Hindlimb muscle (tissue), 1 donor: ENCODE results near the gene DNAJA1. TPM values are rescaled to one million over a fixed set of nuclear protein-coding genes. Genes with fewer than 3 reads are reported as not detected.

Experiments
- DNase-seq: peaks from one replicate; pipeline ENCODE4 v3.0.0-alpha.2; 2013
- polyA plus RNA-seq: library from polyadenylated mRNA; unstranded; fragments of 120-200 nt; gene quantifications from one replicate; pipeline ENCODE4 v1.2.1, GENCODE V29; 2013; ENCODE audit not compliant: insufficient read length

Gene DNAJA1
- polyA plus RNA-seq, 1 donor, result 78.0 TPM

GRCh38 chr9:33029231-33029786, 4.2 kb downstream of the DNAJA1 start:
- no peak for DNase-seq

DNA sequence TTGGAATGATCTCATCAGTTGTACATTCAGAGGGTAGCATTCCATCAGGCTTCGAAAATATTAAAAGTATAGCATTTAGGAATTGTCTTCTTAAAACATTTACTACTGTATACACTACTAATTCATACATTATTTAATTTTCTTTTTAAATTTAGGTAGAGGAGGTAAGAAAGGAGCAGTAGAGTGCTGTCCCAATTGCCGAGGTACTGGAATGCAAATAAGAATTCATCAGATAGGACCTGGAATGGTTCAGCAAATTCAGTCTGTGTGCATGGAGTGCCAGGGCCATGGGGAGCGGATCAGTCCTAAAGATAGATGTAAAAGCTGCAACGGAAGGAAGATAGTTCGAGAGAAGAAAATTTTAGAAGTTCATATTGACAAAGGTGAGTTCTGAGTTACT, 5.2 kb downstream of the DNAJA1 start:
- DNase-seq, result no peak

DNA sequence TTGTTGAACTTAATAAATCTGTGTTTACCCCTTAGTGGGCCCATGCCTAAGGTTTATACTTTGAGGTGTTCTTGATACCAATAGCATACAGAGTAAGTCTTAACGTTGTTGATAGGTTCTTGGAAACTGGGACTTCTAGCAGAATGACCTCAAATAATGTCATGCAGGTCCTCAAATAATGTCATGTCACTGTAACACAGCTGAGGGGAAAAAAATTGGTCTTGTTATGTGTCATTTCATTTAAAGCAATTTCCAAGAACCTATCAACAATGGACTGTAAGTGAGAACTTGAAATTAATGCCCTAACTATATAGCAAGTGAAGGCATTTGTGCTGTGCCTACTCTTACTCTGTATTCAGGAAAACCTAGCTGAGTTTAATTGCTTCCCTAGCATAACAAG, 7.2 kb downstream of the DNAJA1 start:
- DNase-seq, result no peak

- DNase-seq, result no peak
These were observed 7.8 kb downstream of the DNAJA1 start for GRCh38 chr9:33032865-33033264.

- no peak for DNase-seq
These were observed 15.8 kb downstream of the DNAJA1 start for GRCh38 chr9:33040792-33041431.

DNA sequence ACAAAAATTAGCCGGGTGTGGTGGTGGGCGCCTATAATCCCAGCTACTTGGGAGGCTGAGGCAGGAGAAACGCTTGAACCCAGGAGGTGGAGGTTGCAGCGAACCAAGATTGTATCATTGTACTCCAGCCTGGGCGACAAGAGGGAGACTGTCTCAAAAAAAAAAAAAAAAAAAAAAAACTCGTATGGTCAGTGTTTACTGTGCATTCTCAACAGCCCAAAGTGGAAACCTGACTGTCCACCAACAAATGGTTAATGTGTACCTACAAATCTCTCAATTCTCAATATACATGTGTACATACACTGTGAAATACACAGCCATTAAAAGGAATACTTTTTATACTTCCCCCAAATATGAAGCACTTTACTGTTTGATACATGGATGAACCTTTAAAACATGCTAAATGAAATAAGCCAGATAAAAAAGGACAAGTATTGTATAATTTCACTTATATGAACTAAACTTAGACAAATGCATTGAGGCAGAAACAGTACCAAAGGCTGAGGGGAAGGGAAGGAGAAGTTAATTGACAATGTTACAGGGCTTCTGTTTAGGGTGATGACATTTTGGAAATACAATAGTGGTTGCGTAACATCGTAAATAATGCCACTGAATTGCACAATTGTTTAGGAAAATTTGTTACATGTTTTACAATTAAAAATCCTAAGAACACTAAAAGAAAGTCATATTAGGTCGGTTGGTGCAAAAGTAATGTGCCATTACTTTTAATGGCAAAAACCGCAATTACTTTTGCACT, 16.5 kb downstream of the DNAJA1 start:
- DNase-seq, result no peak

GRCh38 chr9:33042473-33042872, 17.4 kb downstream of the DNAJA1 start:
- no peak for DNase-seq

GRCh38 chr9:33043671-33044070, 18.6 kb downstream of the DNAJA1 start:
- DNase-seq, result no peak

- DNase-seq, result peak; percentile 94
These were observed 19.1 kb downstream of the DNAJA1 start for GRCh38 chr9:33044162-33044673.

DNA sequence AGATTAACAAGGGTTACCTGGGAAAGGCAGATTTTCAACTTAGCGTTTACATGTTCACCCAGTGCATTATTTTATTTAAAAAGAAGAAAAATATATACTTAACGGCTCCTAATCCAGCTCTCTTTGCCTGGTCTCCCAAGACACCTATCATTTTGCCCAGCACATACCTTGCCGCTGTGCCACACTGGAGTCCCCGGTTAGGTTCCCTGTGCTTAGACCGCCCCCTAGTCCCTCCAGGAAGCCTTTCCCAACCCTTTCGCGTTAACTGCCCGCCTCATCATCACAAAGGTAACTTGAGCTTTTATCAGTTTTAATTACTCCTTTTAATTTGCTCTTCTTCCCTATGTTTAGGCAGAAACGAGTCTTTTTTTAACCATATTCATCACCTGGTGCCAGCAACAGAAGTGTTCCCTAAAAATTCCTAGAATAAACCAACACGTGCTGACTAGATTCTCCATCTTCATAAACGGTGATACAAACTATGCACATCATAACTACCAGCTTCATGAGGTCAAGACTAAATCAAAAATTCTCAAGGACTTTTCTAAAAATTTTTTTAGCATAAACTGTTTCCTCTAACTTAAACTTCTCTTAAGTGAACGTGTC, 19.7 kb downstream of the DNAJA1 start:
- DNase-seq, result peak; percentile 20

DNA sequence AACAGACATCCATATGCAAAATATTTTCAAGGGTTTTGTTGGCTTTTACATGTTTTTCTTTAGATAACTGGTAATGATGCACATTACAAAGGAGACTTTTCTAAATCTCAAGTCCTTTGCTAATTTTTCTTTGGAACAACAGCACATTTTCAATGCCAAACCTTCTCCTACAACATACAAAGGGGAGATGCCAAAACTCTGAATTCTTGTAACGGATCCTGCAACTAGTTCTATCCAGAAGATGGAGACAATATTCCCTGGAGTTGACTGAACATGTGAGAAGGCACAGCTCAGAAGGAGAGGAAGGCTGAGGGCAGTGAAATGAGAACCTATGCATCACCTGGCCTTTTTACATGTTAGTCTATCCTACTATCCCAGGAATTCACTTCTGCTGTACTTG, 21.0 kb downstream of the DNAJA1 start:
- no peak for DNase-seq

GRCh38 chr9:33048054-33048465, 23.0 kb downstream of the DNAJA1 start:
- no peak for DNase-seq

- DNase-seq, result no peak
These were observed 24.7 kb downstream of the DNAJA1 start for GRCh38 chr9:33049680-33050361.

GRCh38 chr9:33051144-33051543, 26.1 kb downstream of the DNAJA1 start:
- DNase-seq, result no peak

GRCh38 chr9:33065157-33066076, 40.3 kb downstream of the DNAJA1 start:
- no peak for DNase-seq

GRCh38 chr9:33068991-33069390, 43.9 kb downstream of the DNAJA1 start:
- DNase-seq, result no peak

GRCh38 chr9:33076046-33077004, 51.3 kb downstream of the DNAJA1 start, which contains the start of gene SMU1:
SMU1 (minus strand) TSS chr9:33076674; CDS start chr9:33076608, 66 bp downstream.
- peak; percentile 98 for DNase-seq

GRCh38 chr9:33080534-33080933, 55.5 kb downstream of the DNAJA1 start:
- no peak for DNase-seq

GRCh38 chr9:33081128-33081851, 56.2 kb downstream of the DNAJA1 start:
- peak; percentile 84 for DNase-seq
